ENCODE data around the gene TFCP2. TPM values are rescaled to one million over a fixed set of nuclear protein-coding genes. Genes with fewer than 3 reads are reported as not detected.
A peak's percentile ranks its signal among the peaks of the same experiment; 100 is the strongest.

Gene TFCP2
- total and polyA plus RNA-seq, 7 donors, result 7.8 to 24.6 (median 16.4) TPM

- no peak overlapping the region for H3K4me3 ChIP-seq
- 46 to 68% (median 49%) methylated on average over 10 of the region's 10 CpGs for WGBS, 3 donors
- ATAC-seq (peak in 1 of 4 donors; percentile 50), DNase-seq (no peak)
- no peaks in the 10 kb centered on the region for H3K27me3 ChIP-seq (ENCODE audit: insufficient read depth in 3 of 3, low read length in 2 of 3)
- no peak overlapping the region for H3K27ac ChIP-seq
- H3K36me3 ChIP-seq (ENCODE audit: insufficient read depth in 1 of 2, low read depth in 1 of 2), result peaks cover 0 to 22% of the 10 kb centered on the region in 2 donors
- peaks cover 3% of the 10 kb centered on the region for H3K4me1 ChIP-seq
- no peaks in the 10 kb centered on the region for H3K9me3 ChIP-seq
- no peak for TF ChIP-seq CTCF (IDR thresholded peaks at IDR 0.05)
- intact Hi-C loops (cut with DNase I), result no loop called here
Measured at GRCh38 chr12:51086933-51087332, 86.0 kb downstream of the TFCP2 start.

GRCh38 chr12:51085757-51086156 is 87.2 kb downstream of the TFCP2 start:
- intact Hi-C loops (cut with DNase I), result no loop called here
- Histone ChIP-seq H3K27ac (no peak overlapping the region), H3K9me3 (no peaks in the 10 kb centered on the region), H3K27me3 (ENCODE audit: insufficient read depth in 3 of 3, low read length in 2 of 3) (no peaks in the 10 kb centered on the region), H3K4me3 (no peak overlapping the region), H3K4me1 (peaks cover 6% of the 10 kb centered on the region), H3K36me3 (ENCODE audit: insufficient read depth in 1 of 2, low read depth in 1 of 2) (peaks cover 0 to 17% of the 10 kb centered on the region in 2 donors)
- DNase-seq (no peak), ATAC-seq (no peak)
- TF ChIP-seq CTCF (IDR thresholded peaks at IDR 0.05), result no peak
- 80 to 85% (median 83%) methylated on average over 3 of the region's 3 CpGs for WGBS, 3 donors

DNA sequence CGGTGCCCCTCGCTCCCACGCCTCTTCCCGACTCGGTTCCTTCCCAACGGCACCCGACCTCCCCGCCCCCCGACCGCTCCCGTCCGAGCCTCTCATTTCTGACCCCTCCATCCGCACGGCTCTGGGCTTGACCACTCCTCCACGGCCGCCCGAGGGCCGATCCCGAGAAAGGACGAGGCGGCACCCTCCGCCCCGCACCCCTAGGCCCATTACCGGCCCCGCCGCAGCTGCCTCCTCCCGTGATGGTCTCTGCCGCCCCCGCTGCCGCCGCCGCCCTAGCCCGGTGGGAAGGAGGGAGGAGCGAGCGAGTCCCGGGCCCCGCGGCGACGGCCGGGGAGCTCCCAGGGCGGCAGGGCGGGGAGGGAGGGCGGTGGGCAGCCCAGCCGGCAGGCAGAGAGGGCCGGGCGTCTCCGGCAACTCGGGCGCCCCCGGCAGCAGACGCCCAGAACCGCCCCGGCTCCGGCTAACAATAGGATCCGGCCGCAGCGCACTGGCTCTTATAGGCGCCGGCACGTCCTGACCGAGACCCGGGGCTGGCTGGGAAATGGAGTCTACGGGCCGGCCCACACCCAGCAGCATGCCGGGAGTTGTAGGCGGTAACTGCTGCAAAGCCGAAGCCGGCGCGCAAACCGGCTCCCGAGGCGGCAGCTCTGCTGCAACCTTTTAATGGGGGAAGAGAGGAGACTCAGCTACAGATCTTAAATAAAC is 89.7 kb downstream of the TFCP2 start, which contains the start of gene CSRNP2:
Gene CSRNP2 (minus strand): TSS at position 471 of the 708 bp plus-strand sequence. CDS start 7,035 bp downstream, outside the sequence.
- Histone ChIP-seq H3K27me3 (ENCODE audit: insufficient read depth in 3 of 3, low read length in 2 of 3) (no peaks in the 10 kb centered on the region), H3K27ac (peak within 1 kb of the TSS; percentile 91), H3K4me3 (peak within 1 kb of the TSS; percentile 89), H3K36me3 (ENCODE audit: insufficient read depth in 1 of 2, low read depth in 1 of 2) (no peaks in the 10 kb centered on the region), H3K9me3 (no peaks in the 10 kb centered on the region), H3K4me1 (peaks cover 7% of the 10 kb centered on the region)
- ATAC-seq (peak; percentile 98 to 99 (median 98)), DNase-seq (peak; percentile 97 to 98)
- intact Hi-C loops (cut with DNase I), result loop anchor here in 1 of 2 donors (1.0 to 2.0 kb wide), 2 partner anchors 32 to 156 kb away; partner anchors contain the start of gene DAZAP2
- TF ChIP-seq CTCF (IDR thresholded peaks at IDR 0.05), result peak; percentile 24
- WGBS, 3 donors, result 0 to 1% (median 0%) methylated on average over 47 to 74 of the region's 74 CpGs

- 0 to 2% (median 2%) methylated on average over 18 of the region's 18 CpGs for WGBS, 3 donors
- H3K36me3 ChIP-seq (ENCODE audit: insufficient read depth in 1 of 2, low read depth in 1 of 2), result peaks cover 0 to 2% of the 10 kb centered on the region in 2 donors
- ATAC-seq (peak in 2 of 4 donors; percentile 1), DNase-seq (no peak)
- intact Hi-C loops (cut with DNase I), result loop anchor here in 1 of 2 donors (1.0 to 2.0 kb wide), 2 partner anchors 31 to 156 kb away; partner anchors contain the start of gene DAZAP2
- no peaks in the 10 kb centered on the region for H3K27me3 ChIP-seq (ENCODE audit: insufficient read depth in 3 of 3, low read length in 2 of 3)
- H3K9me3 ChIP-seq, result no peaks in the 10 kb centered on the region
- H3K4me1 ChIP-seq, result peaks cover 13% of the 10 kb centered on the region
- peak overlapping the region; percentile 91 for H3K27ac ChIP-seq
- peak overlapping the region; percentile 89 for H3K4me3 ChIP-seq
- TF ChIP-seq CTCF (IDR thresholded peaks at IDR 0.05), result no peak
Measured at GRCh38 chr12:51082561-51083125, 90.3 kb downstream of the TFCP2 start.

Data from psoas muscle (tissue), 8 donors.